Activated CD4-positive, alpha-beta T cell treated with anti-CD3 and anti-CD28 coated beads, Interleukin-2, Interleukin-4, amounts not matched to agents 100 ng/mL and 50 ng/mL, durations not matched to agents 16 hours and 8 hours (primary cell): ENCODE results near the gene TMEM190.

Experiments used
- DNase-seq: peaks from one replicate; pipeline ENCODE4 v3.0.0-alpha.2; 2020; ENCODE audit warnings: low spot score

Gene TMEM190

DNA sequence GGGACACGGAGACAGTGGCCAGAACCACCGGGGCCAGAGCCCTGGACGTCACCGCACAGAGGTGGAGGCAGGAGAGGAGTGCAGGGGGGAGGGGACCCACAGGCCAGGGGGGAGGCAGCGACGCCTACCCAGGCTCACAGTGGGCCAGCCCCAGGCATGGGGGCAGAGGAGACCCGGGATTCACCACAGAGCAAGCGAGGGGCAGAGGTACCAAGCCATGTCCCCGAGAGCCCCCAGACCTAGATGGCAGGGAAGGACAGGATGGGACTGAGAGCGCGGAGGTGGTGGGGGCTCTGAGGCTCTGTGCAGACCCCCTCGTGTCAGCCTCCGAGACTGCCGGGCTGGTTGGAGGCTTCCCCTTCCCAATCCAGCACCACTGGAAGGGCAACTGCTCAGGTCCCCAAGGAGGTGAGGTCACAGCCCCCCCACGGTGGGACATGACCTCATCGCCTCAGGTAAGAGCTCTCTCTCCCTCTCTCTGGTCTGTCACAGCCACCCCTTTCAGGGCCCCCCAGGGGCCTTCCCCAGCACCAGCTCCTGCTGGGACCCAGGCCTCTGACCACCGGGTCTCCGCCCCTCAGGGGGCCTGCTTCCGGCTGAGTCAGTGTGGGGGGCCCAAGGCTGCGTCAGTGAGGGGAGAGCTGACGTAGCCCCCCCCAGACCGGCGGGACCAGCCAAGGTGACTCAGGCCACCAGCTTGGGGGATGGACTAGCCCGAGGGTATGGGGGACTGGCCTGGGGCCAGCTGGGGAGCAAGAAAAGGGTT is 4.1 kb upstream of the TMEM190 start:
- DNase-seq: no peak

DNA sequence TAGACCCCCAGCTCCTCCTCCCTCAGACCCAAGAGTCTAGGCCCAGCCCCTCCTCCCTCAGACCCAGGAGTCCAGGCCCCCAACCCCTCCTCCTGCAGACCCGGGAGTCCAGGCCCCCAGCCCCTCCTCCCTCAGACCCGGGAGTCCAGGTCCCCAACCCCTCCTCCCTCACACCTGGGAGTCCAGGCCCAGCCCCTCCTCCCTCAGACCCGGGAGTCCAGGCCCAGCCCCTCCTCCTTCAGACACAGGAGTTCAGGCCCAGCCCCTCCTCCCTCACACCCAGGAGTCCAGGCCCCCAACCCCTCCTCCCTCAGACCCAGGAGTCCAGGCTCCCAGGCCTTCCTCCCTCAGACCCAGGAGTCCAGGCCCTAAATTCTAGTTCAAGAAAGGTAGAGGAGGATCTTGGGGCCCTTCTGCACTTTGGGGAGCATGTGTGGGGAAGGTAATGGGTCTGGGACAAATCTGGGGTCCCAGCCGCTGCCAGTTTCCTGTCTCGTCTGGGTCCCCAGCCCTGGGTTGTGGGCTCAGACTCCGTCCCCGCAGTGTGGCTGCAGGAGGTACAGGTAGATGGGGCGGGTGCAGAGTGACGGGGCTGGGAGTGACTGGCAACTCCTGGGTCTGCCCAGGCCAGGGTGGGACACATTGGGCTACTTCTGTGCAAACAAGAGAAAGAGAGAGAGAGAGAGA is 3.2 kb upstream of the TMEM190 start:
- no peak for DNase-seq

DNA sequence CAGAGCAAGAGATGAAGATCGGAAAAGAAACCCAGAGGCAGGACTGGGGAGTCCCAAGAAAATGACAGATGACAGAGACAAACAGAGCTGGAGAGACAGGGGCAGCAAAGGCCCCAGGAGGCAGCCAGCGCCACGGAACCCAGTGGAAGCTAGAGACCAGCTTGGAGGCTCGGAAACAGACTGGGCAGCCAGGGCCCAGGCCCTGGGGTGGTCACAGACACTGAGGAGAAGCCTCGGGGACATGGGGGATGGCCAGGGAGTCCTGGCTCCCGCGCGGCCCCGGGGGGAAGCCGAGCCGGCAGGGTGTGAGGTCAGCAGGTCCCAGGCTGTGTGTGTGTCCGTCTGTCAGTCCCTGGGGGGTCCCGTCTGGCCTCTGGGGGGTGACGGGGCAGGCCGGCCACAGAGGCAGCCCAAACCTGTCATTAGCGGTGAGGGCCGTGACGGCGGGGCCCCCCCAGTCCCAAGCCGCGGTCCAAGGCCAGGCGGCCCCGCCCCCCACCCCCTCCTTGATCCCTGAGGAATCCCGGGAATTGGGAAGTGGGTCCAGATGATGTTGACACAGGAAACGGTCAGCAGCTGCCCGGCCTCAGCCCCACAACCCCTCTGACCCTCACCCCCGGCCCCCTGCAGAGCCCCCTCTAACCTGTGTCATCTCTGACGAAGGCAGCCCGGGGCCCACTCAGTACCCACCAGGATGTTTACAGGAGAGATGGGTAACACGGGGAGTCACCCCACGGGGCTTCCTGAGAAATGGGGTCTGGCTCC is 2.5 kb upstream of the TMEM190 start:
- no peak for DNase-seq

DNA sequence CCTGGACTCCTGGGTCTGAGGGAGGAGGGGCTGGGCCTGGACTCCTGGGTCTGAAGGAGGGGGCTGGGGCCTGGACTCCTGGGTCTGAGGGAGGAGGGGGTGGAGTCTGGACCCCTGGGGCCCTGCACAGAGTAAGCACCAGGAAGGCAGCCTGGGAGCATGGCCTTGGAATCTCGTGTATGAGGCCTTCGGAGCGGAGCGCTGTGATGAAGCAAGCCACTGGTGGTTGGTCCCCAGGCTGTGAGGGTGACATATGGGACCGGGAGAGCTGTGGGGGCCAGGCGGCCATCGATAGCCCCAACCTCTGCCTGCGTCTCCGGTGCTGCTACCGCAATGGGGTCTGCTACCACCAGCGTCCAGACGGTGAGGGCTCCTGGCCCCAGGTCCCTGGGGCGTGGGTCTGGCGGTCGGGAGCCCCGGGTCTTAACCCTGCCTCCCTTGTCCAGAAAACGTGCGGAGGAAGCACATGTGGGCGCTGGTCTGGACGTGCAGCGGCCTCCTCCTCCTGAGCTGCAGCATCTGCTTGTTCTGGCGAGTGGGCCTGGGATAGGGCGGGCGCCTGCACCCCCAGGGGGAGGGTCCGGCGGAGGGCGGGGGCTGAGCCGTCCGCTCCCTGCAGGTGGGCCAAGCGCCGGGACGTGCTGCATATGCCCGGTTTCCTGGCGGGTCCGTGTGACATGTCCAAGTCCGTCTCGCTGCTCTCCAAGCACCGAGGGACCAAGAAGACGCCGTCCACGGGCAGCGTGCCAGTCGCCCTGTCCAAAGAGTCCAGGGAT is 918 bp downstream of the TMEM190 start:
- no peak for DNase-seq

DNA sequence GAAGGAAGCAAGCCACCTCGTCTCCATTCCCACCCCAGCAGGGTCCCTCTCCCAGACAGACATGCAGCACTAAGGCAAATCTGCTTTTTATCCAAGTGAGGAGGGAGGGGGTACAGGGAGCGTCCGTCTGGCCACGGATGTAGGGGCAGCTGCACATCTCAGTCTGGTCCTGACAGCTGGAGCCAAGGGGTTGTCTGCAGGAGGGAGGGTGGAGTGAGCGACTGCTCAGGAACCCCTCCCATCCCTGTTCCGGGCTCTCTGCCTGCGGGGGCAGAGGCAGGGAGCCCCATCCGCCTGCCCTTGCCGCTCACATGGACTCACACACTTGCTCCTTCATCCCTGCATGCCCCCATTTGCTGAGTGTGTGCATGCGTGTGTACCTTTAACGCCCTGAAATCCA is 2.5 kb downstream of the TMEM190 start:
- DNase-seq: no peak

DNA sequence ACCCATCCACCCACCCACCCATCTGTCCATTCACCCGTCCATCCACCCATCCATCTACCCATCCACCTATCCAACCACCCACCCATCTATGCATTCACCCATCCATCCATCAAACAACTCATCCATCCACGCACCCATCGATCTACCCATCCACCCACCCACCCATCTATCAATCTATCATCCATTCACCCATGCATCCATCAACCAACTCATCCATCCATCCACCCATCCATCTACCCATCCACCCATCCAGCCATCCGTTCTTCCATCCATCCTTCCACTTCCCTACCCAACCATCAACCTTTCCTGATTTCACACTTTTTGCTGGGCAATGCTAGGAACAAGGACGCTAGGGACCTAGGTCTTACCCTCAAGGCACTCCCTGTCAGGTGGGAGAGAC is 5.4 kb downstream of the TMEM190 start:
- no peak for DNase-seq

DNA sequence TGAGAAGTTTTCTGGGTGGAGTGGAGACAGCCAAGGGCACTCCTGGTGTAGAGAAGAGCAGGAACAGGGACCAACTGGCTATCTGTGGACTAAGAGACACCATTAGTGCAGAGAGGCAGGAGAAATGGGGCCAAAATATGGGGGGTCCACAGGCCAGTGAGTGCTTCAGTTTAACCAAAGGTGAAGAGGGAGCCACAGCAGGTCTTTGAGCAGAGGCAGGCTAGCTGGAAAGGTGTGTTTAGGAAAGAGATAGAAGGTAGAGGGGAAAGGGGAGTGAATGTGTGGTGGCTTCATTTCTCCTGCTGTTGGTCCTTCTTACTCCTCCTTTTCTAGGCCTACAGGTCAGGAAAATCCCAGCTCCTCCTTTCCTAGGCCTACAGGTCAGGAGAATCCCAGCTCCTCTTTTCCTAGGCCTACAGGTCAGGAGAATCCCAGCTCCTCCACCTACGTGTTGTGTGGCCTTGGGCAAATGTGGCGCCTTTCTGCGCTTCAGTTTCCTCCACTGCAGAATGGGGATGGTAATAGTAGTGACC is 6.0 kb downstream of the TMEM190 start:
- no peak for DNase-seq

DNA sequence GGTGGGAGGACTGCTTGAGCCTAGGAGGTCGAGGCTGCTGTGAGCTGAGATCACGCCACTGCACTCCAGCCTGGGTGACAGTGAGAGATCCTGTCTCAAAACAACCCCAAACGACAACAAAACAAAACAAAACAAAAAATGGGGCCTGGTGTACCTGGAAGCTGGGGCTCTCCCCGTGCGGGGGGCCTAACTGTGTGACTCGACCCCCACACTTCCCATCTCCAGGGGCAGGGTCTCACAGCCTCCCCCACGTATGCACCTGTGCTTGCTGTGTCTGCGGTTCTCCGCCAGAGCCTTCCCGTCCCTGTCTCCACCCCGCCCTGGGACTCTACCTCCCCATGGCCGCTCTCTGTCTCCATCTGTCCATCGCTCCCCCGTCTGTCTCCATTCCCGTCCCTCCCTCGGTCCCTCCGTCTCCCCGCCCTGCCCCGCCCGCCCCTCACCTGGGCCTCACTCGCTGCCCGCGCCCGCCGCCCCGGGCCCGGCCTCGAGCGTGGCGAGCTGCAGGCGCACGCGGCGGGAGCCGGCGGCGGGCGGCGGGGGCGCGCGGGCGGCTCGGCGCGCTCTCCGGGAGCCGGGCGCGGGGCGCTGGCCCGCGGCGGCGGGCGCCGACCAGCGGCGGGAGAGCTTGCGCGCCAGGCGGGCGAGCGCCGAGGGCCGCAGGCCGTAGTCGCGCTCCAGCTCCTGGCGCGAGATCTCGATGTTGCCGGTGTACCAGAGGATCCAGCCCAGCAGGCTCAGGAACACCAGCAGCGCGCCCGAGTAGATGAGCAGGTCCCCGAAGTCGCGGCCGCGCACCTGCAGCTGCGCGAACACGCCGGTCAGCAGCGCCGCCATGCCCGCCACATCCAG is 6.9 kb downstream of the TMEM190 start:
- DNase-seq: peak; percentile 48

DNA sequence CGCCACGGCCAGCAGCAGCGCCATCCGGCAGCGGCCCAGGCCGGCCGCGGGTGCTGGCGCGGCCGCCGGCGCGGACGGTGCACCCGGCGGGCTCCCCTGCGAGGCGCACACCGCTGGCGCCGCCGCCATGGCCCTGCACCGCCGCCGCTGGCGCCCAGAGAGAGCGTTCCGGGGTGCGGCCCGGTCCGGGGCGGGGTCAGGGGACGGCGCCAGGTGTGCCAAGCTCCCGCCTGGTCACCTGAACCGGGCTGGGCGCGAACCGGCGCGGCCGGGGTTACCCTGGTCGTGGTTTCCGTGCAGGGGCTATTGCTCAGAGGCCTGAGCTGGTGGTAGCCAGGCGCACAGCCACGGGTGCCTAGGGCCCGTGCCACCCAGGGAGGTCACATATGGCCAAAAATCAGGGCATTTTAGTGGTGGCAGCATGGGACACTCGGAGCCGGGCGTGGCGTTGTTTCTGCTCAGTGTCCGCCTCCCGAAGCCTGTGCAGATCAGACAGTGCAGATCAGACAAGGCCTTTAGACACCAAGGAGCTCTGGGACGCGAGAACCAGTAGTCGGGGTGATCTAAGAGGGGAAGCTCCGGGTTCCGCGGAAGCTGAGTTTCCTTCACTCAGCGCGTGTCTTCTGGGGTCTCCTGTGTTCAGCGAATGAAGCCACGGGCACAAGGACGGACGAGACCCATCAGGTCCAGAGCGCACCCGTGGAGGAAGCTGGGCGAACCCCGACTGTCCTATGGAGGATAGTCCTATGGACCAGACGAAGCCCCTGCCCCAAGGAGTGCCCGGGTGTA is 7.7 kb downstream of the TMEM190 start, which contains the start of gene TMEM238:
Gene TMEM238, minus strand, starts transcription at position 162 of the 789 bp plus-strand sequence. Its CDS starts 33 bp downstream, at position 129.
- peak; percentile 43 for DNase-seq

DNA sequence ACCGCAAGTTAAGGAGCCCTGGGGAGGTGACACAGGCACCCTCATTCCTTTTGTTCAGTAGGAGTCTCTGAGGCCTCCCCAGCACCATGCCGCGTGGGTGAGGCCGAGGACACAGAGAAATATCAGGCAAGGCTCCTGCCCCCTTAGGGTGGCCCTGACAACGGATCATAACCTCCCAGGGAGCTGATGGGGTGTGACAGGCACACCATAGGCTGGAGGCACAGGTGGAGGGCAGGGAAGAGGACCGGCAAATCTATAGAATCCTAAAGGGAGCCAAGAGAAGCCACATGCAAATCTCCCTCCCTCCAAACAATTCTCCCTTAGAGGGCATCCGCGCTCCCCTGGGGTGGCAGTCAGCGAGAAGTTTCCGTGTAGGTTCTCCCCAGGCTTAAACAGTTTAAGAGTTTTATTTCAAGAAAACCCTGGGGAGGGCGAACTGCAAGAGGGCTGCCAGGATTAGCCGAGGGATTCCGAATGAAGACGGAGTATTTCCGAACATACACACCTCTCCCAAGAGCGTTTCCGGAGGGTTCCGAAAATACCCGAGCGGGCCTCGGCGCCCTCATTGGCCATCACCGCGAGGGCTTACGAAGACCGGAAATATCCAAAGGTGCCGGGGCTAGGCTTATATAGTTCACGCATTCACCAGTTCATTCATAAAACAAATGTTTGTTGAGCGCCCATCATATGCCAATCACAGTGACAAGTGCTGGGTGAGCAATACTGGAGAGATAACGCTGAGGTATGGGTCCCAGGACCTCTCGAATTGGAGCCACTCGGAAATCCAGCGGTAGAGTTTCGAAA is 8.5 kb downstream of the TMEM190 start:
- peak; percentile 98 for DNase-seq

DNA sequence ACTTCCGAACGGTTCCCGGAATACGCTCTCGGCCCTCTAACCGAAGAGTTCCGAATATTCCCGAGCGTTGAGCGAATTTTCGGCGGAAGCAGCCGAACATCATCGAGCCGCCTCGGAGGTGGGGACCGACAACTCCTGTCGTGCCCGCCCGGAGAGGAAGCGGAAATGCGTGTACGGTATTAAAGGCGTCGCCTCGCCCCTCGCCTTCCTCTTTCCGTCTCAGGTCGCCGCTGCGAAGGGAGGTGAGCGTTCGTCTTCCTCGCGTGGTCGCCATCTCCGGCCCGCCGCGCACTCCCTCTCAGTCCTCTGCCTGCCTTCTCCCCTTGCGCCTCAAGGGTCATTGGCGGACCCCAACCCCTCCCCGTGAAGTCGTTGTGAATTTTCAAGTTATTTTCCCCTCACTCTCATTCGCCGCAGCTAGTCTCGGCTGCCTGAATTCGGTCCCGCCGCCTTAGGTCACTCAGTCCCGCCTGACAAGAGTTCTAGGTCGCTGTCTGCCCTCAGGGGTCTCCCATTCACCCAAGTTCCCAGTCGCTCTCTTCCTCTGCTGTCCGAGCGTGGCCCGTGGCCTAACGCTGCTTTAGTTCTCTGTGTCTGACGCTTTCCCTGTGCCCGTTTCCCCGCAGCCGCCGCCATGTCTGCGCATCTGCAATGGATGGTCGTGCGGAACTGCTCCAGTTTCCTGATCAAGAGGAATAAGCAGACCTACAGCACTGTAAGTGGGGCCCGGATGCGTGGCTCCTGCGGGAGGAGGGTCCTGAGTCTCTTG is 9.3 kb downstream of the TMEM190 start, which contains the start of gene RPL28:
Gene RPL28, plus strand, starts transcription at position 209 of the 769 bp plus-strand sequence. Its CDS starts 426 bp downstream, at position 635.
- DNase-seq: peak; percentile 99

DNA sequence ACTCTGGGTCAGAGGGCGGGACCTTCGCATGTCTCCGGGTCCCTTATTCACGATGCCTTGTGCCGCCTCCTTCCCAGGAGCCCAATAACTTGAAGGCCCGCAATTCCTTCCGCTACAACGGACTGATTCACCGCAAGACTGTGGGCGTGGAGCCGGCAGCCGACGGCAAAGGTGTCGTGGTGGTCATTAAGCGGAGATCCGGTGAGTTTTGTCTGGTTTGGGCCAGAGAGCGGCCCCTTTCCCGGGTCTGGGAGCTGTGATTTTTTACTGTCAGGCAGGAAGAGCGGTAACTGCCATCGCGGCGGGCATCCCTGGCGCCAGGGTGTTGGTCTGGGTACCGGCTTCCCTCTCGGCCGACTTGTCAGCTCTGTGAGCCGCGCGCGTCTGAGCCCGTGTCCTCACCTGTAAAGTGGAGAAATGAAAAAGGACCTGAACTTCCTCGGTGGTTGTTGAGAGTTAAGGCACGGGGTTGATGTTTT is 9.9 kb downstream of the TMEM190 start:
- no peak for DNase-seq

DNA sequence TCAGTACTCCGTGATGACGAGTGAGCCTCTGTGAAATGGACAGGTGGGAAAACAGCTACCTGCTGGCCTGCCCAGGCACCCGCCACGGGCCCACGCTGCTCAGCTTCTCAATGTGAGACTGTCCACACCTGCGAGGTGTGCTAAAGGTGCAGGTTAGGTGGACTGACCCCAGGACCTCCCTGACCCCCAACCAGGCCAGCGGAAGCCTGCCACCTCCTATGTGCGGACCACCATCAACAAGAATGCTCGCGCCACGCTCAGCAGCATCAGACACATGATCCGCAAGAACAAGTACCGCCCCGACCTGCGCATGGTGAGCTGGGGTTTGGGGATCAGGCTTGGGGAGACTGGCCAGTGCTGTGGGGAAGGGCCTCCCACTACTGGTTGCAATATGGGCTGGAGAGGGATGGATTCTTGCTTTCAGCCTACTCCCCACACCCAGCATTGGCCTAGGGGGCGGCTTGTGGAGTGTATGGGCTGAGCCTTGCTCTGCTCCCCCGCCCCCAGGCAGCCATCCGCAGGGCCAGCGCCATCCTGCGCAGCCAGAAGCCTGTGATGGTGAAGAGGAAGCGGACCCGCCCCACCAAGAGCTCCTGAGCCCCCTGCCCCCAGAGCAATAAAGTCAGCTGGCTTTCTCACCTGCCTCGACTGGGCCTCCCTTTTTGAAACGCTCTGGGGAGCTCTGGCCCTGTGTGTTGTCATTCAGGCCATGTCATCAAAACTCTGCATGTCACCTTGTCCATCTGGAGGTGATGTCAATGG is 11.3 kb downstream of the TMEM190 start:
- no peak for DNase-seq

DNA sequence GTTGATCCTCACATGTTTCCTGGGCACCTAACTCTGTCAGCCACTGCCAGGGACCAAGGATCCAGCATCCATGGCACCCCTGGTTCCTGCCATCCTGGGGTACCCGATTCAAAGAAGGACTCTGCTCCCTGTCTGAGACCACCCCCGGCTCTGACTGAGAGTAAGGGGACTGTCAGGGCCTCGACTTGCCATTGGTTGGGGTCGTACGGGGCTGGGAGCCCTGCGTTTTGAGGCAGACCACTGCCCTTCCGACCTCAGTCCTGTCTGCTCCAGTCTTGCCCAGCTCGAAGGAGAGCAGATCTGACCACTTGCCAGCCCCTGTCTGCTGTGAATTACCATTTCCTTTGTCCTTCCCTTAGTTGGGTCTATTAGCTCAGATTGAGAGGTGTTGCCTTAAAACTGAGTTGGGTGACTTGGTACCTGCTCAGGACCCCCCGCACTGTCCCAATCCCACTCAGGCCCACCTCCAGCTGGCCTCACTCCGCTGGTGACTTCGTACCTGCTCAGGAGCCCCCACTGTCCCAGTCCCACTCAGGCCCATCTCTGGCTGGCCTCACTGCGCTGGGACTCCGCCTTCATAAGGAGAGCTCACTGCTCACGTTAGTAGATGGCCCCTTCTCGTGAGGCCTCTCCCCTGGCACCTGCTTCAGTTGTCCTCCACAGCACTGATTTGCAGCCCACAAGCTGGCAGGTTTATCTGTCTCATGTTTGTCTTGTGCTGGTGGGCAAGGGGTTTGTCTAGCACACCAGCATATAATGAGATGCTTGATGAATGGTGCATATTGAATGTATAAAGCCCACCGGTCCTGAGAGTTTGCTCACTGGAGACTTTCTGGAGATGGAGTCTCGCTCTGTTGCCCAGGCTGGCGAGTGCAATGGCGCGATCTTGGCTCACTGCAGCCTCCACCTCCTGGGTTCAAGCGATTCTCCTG is 13.0 kb downstream of the TMEM190 start:
- DNase-seq: no peak

DNA sequence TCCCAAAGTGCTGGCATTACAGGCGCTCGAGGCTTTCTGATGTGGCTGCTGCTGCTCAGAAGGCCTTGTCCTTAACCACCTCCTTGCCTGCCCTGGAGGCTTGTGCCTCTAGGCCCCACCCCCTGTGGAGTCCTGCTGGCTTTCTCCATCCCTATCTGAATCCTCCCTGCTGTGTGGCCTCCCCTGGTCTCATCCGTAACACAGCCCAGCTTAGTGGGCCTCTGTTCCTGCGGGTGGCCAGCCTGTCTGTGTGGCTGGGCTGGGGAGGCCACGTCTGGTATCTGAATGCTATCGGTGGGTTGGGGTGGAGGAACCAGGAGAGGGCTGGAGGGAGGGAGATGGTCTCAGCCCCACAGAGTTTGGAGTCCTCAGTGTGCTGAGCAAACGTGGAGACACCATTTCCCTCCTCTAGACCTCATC is 13.8 kb downstream of the TMEM190 start:
- DNase-seq: no peak

DNA sequence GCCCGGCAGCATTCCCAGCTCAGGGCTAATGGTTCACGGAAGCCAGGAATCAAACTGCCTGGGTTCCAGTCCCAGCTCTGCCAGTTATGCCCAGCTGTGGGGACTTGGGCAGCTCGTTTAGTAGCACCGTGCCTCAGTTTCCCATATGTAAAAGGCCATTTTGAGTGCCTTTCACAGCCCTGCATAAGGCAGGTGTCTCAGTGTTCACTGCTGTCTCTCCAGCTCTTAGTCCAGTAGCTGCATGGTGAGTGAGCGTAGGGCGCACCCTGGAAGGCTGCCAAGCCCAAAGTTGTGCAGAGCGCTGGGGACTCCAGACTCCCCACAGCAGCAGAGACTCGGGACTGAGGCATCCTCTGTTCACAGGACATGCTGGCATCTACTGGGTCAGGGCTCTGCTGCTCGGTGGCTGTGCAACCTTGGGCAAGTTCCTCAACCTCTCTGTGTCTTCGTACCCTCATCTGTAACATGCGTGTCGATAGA is 14.6 kb downstream of the TMEM190 start:
- no peak for DNase-seq
